AML-193 (cell line): ENCODE data around the gene ME3.

Source experiments
- DNase-seq, 2 experiments: peaks; one replicate each; lab custom pipeline; 2025; lab: John Stamatoyannopoulos, UW

ME3 gene

DNA sequence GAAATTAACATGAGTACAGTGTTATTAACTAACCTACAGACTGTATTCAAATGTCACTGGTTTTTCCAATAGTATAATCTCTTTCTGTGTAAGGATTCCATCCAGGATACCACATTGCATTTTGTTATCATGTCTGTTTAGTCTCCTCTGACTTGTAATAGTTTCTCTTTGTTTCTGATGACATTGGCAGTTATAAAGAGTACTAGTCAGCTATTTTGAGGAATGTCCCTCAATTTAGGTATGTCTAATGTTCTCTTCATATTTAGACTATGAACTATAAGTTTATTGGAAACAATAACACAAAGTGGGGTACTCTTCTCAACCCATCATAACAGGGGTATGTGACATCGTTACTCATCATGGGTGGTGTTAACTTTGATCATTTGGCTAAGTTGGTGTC, 20.3 kb upstream of the ME3 start:
- DNase-seq: no peak

DNA sequence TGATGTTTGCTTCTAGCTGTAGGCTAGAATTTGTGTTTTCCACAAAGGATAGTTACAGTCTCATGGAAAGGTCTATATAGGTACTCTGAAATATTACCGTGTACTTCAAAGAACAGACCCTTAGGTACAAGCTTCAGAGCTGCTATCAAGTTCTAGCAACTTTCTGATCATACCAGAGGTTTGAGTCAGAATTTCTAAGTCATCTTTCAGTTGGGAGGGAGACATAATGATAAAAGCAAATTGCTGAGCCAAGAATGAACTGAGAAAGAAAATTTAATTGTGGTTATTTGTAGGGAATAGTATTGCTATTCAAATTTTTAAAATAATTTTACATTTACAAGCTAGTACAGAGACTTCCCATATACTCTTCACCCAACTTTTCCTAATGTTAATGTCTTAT, 19.9 kb upstream of the ME3 start:
- DNase-seq: no peak

DNA sequence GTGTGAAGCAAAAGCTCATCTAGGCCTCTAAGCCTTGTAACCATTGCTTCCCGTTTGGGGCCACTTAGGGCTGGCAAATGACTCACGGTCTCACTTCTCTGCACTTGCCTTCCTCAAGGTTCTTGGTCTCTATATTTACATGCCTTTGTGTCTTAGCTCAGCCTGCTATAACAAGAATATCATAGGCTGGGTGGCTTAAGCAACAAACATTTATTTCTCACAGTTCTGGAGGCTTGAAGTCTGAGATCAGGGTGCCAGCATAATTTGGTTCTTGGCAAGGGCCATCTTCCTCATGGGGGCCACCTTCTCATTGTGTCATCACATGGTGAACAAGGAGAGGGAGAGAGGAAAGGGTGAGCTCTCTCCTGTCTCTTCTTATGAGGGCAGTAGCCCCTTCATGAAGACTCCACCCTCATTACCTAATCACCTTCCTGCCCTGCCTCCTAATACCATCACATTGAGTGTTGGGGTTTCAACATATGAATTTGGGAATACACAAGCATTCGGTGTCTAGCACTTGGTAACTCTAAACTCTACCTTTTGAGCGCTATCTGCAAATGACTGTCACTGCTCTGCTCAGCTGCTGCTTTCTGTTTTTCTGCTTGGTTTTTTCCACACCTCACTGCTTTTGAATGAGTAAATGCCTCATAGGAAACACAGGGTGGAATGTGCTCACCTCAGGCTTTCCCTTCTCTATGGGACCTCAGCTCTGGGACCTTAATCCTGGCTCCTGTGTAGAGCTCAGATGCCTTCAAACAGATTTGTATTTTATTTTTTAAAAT, 16.2 kb upstream of the ME3 start:
- DNase-seq: peak in 1 of 2 experiments; percentile 3

DNA sequence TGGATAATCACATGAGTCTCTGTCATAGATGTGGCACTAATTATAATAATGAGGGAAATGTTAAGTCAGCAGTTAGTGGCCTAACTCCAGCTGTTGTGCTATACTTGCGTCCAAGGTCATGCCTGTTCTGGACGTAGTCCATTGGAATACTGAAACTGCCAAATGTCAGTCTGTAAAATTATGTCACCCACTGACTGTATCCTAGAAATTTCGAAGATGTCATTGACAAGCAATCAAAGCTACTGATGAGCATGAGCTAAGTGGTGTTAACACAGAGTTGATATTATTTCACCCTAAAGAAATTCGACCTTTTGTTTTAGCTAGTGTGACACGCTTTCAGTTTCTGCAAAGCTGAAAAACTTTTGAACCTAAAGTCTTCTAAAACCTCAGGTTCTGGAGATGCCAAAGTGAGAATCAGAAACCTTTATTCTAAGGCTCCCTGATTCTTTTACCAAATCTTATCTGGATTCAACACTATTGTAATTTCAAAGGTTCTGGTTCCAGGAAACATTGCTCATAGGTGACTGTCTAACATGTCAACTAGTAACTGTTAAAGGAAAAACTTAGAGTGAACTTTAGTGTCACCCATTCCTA, 14.9 kb upstream of the ME3 start:
- no peak for DNase-seq

DNA sequence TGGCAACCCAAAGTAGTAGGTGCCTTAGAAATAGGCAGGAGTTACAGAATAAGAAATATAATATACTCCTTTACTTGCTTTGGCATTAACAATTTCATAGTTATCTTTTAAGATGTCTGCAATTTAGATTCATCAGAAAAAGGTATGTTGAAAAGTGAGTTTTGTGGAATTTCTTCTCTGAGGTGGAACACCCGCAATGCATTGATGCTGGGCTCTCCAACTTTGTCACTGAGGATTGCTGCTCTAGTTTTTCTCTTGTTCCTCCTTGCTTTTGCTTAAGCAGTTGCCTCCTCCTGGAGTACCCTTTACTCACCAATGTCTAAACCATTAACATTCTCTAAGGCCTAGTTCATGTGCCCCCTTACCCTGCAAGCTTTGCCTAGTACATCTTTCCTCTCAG, 14.1 kb upstream of the ME3 start:
- no peak for DNase-seq

DNA sequence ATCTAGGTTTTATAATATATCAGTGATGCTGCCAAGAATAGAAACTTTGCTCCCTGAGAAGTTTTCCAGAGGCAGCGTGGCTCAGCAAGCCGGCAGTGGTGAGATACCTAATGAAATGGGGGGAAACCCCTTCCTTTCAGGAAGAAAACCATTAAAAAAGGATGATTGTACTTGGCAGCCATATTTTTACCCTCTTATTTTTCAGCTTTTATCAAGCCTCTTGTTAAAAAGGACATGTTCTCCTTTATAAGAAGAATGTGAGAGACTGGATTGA, 9.0 kb upstream of the ME3 start:
- DNase-seq: no peak

DNA sequence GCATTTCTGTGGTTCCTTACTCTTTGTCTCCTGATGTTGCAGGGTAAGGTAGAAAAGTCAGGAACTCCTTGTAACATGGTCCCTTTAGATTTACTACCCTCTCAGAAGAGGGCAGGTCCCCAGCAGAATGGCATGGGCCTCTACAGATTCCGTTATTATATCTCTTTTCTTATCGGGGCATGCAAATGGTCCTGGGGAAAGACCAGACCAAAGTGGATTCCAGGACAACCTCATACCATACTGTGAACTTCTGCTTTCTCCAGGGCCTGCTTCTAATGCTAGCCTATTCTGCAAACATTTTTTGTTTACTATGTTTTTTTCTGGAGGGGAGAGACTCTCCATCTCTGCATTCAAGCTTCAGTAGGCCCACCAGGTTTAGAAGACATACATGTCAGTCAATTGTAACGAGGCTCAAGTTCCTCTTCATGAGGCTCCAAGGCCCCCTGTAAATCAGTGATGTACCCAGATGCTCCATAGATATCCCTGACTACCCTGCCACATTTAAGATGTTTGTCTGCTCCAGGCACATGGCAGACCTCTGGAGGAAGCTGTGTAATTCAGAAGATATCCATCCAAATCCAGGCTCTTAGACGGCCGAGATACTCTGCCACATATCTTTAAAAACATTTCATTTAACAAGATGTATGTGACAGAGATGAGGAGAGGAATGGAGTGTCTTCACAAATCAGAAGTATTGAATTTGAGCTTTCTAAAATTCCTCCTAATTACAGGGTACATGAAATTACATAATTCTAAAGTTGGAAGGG, 8.5 kb upstream of the ME3 start:
- no peak for DNase-seq

DNA sequence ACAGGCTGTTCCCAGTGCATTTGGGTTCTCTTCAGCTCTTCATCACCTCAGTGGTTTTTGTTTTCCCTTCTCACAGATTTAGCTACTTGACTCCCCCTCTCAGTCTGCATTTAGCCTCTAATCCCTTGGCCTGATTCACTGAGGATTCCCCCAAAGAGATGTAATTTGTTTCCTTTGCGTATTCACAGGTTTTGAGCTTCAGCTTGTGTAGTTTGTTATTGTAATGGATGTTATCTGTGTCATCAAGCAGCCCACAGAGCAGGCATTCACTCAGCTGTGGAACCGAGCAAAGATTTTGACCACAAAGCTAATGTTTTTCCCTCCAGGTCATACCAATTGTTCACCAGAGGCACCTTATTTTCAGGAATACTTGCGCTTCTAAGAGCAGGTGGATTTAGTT, 6.4 kb upstream of the ME3 start:
- DNase-seq: no peak

DNA sequence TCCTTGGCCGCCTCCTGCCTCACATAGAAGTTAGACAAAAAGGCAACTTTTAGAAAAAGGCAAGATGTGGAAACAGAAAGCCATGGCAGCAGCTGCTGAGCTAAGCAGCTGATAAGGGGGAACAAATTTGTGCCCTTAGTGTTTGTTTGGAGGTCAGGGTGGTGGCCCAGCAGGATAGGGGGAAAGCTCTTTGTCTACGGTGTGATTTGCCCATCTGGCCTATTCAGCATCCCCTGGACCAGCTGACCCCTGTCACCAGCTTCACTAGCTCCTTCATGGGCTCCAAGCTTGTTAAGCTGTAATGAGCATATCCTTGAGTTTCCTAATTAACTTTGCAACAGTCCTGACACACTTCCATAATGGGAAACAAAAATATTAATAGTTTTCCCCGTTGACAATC, 5.9 kb upstream of the ME3 start:
- no peak for DNase-seq

DNA sequence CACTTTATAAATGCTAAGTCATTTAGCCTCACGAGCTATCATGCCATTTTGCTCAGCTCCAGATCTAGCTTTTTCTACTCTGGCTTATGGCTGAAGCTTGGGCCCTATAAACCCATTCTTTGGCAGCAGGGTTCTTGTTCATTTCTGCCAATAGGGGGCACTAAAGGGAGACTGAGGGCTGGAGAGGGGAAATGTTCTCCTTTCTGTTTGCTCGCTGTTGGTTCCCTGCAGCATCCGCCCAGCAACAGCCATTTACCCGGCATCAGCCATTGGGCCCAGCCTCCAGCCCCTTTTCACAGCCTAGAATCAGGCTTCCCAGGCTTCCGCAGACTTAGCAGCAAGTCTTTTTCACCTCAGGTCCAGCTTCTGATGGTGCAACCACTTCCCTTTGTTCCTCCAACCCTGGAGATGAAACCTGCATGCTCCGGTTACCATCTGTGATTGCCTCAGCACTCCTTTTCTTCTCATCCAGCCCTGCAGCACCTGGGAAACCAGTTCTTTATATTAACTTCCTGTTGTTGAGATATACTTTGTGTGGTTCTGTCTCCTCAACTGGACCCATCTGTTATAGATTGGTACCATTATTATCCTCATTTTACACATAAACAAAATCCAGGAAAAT, 4.2 kb upstream of the ME3 start:
- DNase-seq: peak in 1 of 2 experiments; percentile 23

DNA sequence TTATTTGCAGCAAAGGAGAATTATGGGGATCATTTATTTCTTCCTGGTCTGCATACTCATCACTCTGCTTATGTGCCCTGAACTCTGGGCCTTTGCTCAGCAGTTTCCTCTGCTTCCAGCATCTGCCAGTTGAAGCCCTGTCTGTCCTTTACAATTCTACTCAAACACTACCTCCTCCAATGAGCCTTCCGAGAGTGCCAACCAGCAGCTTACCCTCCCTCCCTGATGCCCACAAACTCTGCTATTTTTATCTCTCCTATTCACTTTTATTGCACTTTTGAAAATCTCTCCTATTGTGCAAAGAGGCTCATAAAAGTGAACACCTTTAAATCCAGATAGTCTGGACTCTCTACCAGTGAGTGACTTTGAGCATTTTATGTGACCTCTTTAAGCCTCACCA, 3.6 kb upstream of the ME3 start:
- no peak for DNase-seq

DNA sequence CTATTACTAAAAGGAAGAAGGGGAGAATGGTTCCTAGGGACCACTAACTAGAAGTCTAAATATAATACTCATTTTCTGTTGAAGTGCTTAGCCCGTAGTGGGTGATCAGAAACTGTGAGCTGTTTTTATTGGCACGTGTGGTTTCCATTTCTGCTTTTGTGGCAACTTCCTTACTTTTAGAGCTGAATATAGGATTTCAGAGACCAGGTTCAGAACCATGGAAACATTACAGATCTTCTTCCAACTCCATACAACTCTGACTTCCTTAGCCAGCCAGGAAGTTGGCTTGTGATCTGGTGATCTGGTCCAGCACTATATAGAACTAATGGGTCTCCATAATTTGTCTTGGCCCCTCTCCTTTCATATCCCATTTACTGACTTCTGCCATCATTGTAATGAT, 2.6 kb upstream of the ME3 start:
- peak; percentile 14 to 21 for DNase-seq

DNA sequence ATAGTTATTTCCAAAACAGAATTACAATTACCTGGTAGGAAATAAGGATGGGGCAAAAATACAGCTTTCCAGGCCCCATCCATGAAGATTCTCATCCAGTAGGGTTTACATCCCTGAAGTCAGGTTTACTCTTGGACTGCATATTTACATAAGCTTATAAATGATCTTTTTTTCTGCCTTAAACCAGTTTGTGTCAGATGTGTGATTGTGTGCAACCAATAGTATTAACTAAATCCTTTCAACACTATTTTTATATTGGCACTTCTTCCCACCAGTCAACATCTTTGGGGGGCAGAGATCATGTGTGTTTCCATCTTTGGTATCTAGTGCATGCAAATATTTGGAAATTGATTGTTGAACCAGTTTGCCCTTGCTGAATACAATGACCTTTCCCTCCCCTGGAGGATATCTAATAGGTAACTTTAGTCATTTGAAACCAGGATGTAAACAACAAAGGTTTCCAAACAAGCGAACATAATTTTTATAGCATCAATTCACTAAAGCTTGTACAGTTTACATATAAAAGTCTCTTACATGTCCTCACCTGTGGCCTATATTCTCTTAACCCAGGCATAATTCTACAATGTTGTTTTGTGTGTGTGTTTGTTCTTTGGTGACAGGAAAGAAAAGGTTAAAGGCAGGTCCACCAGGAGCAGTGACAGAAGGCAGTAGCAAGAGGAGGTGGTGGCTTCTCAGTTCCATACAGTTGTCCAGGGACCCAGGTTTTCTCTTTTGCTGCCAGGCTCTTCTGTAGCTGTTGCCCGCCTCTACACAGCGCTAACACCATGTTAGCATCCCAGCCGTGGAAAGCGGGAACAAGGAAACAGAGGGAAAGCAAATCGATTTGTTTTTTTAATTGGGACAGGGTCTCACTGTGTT, 1.7 kb upstream of the ME3 start:
- DNase-seq: no peak

DNA sequence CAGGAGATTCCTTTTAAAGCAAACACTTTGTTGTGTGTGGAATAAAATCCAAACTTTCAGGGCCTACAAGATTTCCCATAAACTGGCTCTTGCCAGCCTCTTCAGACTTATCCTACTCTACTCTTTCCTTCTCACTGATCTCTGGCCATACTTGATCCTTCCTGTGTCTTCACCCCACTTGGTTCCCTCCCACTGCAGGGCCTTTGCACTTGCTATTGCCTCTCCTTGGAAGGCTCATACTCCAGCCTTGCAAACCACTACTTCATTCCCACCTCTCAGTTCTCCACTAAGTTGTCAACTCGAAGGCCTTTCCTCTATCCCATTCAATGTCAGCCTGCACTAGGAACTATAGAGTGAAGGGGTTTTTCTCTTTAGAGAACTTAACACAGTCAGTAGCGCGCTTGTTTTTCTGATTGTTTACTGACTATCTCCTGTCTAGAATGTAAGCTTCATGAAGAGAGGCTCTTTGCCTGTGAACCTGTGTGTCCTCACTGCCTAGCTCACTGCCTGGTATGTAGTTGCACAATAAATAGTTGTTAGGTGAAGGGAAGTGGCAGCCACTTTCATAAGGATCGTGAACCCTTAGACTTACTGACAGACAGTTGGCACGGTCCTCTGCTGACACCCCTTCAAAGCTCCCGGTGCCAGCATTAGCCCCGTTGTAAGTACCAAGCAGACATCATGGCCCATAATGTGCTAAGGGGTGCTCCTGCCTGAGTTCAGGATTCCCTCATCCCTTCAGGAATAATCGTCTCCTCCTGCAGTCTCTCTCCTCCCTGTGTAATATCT, 833 bp upstream of the ME3 start:
- peak in 1 of 2 experiments; percentile 7 for DNase-seq

DNA sequence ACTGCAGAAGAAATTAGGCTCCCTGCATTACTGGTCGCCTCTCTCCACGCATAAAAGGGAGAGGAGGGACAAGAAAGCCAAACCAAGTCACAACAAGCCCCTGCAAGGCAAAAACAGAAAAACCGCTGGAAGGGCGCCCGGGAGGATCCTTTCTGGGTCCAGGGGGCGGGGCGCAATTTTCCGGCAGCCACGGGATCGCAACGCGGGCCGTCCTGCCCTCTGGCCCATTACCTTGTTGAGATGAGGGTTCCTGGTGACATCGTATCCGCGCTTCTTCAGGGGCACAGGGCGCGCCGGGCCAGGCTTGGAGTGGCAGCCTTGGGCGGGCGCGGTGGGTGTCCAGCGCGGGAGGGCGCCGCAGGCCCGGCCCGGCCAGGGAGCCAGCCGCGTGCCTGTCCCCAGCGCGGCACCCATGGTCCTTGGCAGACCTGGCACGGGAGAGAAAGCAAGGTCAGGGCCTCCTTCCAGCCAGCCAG, 847 bp downstream of the ME3 start:
- no peak for DNase-seq

DNA sequence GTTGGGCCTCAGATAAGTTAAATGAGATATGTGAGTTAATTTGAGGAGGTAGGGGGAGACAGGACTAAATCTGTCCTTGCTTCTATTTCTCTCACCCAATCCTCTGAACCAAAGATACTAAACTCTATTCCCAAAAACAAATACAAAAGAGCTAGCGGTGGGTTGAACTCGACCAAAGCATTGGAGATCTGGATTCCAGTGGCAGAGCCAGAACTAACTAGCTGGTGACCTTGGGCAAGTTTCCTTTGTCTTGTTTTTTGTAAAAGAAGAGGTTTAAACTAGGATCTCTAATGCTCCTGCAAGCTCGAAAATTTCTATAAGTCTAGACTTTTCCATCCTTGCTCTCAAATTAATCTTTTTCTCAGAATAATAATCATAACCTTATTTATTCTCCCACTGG, 1.5 kb downstream of the ME3 start:
- no peak for DNase-seq

DNA sequence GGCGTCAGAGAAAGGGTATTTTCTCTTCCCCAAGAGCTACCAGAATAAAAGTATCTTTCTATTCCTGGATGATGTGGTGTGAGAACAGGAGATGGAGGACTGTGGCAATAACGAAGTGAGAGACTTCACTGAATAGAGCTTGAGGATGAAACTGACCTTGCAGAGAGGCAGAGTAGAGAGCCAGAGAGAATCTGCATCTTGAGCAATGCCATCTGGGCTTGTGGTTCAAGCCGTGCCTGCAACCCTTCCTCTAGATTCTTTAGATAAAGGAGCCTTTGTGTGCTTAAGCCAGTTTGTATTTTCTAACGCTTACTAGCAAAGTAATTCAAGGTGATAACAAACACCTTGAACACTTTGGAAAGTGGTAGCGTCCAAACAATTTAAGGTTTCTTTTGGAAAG, 2.2 kb downstream of the ME3 start:
- DNase-seq: peak; percentile 64 to 69

DNA sequence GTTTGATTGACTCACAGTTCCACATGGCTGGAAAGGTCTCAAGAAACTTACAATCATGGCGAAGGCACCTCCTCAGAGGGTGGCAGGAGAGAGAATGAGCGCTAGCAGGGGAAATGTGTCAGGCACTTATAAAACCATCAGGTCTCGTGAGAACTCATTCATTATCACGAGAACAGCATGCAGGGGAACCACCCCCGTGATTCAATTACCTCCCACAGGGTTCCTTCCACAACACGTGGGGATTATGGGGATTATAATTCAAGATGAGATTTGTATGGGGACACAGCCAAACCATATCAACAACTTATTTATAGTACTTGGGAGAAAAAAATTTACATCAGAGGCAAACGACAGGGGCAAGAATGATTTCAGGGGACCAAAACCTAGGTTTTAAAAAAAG, 3.0 kb downstream of the ME3 start:
- no peak for DNase-seq

DNA sequence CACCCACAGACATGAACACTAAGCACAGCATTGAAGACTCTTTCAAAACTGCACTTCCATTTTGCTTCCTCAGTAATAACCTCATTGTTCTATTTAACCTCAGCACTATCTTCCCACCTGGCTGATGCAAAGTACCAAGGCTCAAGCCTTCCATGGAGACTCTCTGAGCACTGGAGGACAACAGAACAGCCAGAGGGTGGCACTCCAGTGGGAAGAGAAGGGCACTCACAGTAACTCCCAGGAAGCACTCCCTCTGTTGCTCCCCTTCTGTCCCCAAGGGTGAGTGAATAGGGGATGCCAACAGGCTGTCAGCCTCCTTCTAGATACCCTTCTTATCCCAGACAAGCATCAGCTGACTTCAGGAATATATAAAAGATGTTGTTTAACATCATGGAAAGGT, 3.5 kb downstream of the ME3 start:
- no peak for DNase-seq

DNA sequence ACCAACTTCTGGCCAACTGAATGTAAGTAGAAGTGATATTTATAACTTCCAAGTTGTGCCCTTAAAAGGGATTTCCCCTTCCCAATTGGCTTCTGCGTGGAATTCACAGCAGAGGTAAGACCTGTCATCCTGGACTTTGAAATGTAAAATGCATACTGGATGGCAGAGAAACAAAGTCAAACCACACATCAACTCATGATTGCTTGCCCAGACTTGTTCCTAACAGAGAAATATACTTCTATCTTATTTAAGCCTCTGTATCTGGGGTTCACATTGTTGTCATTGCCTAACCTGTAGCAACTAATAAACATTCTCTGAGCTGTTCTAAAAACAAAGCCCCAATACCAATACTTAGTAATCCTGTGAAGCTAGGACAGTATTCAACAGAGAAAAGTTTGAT, 6.2 kb downstream of the ME3 start:
- DNase-seq: no peak

DNA sequence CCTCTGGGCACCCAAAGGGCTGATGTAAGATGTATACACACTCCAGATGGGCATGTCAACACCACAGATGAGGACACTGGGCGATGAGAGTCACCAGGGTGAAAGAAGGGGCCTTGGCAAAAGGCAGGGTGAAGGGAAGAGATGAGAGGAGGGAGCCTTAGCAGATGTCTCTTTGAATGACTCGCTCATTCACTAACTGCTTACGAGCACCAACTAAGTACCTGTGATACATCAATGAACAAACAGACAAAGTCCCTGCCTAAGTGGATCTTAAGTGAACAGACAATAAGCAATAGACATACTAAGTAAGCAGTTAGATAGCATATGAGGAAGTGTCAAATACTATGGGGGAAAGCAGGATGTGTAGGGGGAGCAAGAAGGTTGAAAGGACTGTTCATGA, 7.5 kb downstream of the ME3 start:
- DNase-seq: no peak
